K562 (cell line): ENCODE data around the gene GNA15. TPM values are rescaled to one million over a fixed set of nuclear protein-coding genes. Genes with fewer than 3 reads are reported as not detected.
A peak's percentile ranks its signal among the peaks of the same experiment; 100 is the strongest.

Experiments
- ADNP ChIP-seq: fragments of 200-800 bp; sonication (Bioruptor generic); IDR thresholded peaks from 2 replicates; pipeline ENCODE4 v1.6.1; 2016; ENCODE audit warnings: missing genetic modification characterization, missing compliant biosample characterization
- CBFA2T2 ChIP-seq: fragments of 450-650 bp; conservative IDR thresholded peaks from 2 replicates; pipeline ENCODE4 v1.6.1; 2017; ENCODE audit warnings: mild to moderate bottlenecking
- CC2D1A ChIP-seq: fragments of 450-650 bp; IDR thresholded peaks from 2 replicates; pipeline ENCODE4 v1.6.1; 2017; ENCODE audit warnings: mild to moderate bottlenecking
- DACH1 ChIP-seq: fragments of 450-650 bp; IDR thresholded peaks from 2 replicates; pipeline ENCODE4 v1.6.1; 2018; ENCODE audit not compliant: partially characterized antibody
- DMBX1 ChIP-seq: fragments of 250-450 bp; sonication (Bioruptor Pico); IDR thresholded peaks from 2 replicates; pipeline ENCODE4 v1.8.0; 2022; ENCODE audit warnings: inconsistent platforms, mild to moderate bottlenecking, moderate library complexity, borderline replicate concordance
- ESRRA ChIP-seq: fragments of 450-650 bp; IDR thresholded peaks from 2 replicates; pipeline ENCODE4 v1.6.1; 2014; ENCODE audit warnings: low read depth, mild to moderate bottlenecking, moderate library complexity, borderline replicate concordance
- ESRRB ChIP-seq: fragments of 250-450 bp; sonication (Bioruptor Pico); IDR thresholded peaks from 2 replicates; pipeline ENCODE4 v1.5.0; 2020; ENCODE audit warnings: mild to moderate bottlenecking, moderate library complexity, borderline replicate concordance
- FOSL1 ChIP-seq: fragments of 200-800 bp; sonication (Bioruptor generic); conservative IDR thresholded peaks from 2 replicates; pipeline ENCODE4 v1.6.1; 2016; ENCODE audit warnings: missing genetic modification characterization, missing compliant biosample characterization
- HDAC1 ChIP-seq, 2 experiments: fragments of 450-650 bp; IDR thresholded peaks; 2 replicates each; pipeline ENCODE4 v1.6.1; 2016 to 2017; ENCODE audit warnings: inconsistent platforms in 1 of 2, mild to moderate bottlenecking in 1 of 2, moderate library complexity in 1 of 2
- HDGF ChIP-seq: fragments of 450-650 bp; IDR thresholded peaks from 2 replicates; pipeline ENCODE4 v1.6.1; 2016
- JUND ChIP-seq, 2 experiments: IDR thresholded peaks; 2 replicates in 1 of 2; 3 replicates in 1 of 2; pipeline ENCODE4 v1.6.1; 2011; ENCODE audit warnings: borderline replicate concordance in 2 of 2, low read depth in 2 of 2, low read length in 2 of 2, improper control_type of control experiment in 1 of 2, missing biosample characterization in 1 of 2, missing genetic modification characterization in 1 of 2, missing genetic modification reagents in 1 of 2
- KDM1A ChIP-seq, 2 experiments: fragments of 450-650 bp; IDR thresholded peaks; 2 replicates each; pipeline ENCODE4 v1.6.1; 2016; ENCODE audit warnings: mild to moderate bottlenecking in 2 of 2
- KLF1 ChIP-seq: fragments of 450-650 bp; IDR thresholded peaks from 2 replicates; pipeline ENCODE4 v1.6.1; 2016; ENCODE audit warnings: missing genetic modification characterization, missing compliant biosample characterization
- PHF20 ChIP-seq: fragments of 450-650 bp; IDR thresholded peaks from 2 replicates; pipeline ENCODE4 v1.6.1; 2018; ENCODE audit not compliant: partially characterized antibody
- PRDM10 ChIP-seq: fragments of 450-650 bp; IDR thresholded peaks from 2 replicates; pipeline ENCODE4 v1.6.1; 2018; ENCODE audit not compliant: partially characterized antibody
- ZFP36 ChIP-seq: fragments of 150-350 bp; IDR thresholded peaks from 2 replicates; pipeline ENCODE4 v1.6.1; 2018; ENCODE audit warnings: low read length, low read depth; ENCODE audit not compliant: partially characterized antibody
- ZKSCAN1 ChIP-seq: fragments of 150-350 bp; IDR thresholded peaks from 2 replicates; pipeline ENCODE4 v1.6.1; 2016; ENCODE audit warnings: low read depth, low read length
- ZNF224 ChIP-seq: sonication (generic); formaldehyde crosslinking; IDR thresholded peaks from 2 replicates; pipeline ENCODE4 v1.8.0; 2022; ENCODE audit warnings: mild to moderate bottlenecking, missing genetic modification reagents
- ZNF609 ChIP-seq: sonication (generic); formaldehyde crosslinking; IDR thresholded peaks from 2 replicates; pipeline ENCODE4 v1.8.1; 2023; ENCODE audit warnings: missing genetic modification reagents, mild to moderate bottlenecking, borderline replicate concordance
- ZNF780A ChIP-seq: fragments of 250-450 bp; sonication (Bioruptor Pico); IDR thresholded peaks from 2 replicates; pipeline ENCODE4 v1.5.0; 2021; ENCODE audit warnings: mild to moderate bottlenecking
- polyA plus RNA-seq, 8 experiments: library from polyadenylated mRNA; depleted of rRNA in 4 of 8; stranded (reverse) in 5 of 8; unstranded in 3 of 8; fragments of >200 nt; fragmentation: Nextera tagmentation in 2 of 8; fragmentation: Illumina TruSeq in 1 of 8; extraction: Ambion mirVana in 2 of 8; extraction: Trizol in 1 of 8; gene quantifications; 2 replicates each; pipeline versions ENCODE4 v1.2.1 to v1.2.3, GENCODE V29; 2011 to 2014; ENCODE audit warnings: inconsistent platforms in 1 of 8, missing spikeins in 1 of 8
- total RNA-seq, 7 experiments: library from RNA; depleted of rRNA in 6 of 7; stranded (reverse); fragments of >200 nt in 6 of 7; fragmentation: Illumina TruSeq in 2 of 7; extraction: Trizol in 2 of 7; gene quantifications; 2 replicates each; pipeline versions ENCODE4 v1.2.1 to v1.2.3, GENCODE V29; 2011 to 2021; ENCODE audit warnings: low replicate concordance in 1 of 7

Gene GNA15
- total and polyA plus RNA-seq, 9 of the 15 experiments (the other 6 are each of a cell fraction or from before 2014, with no cell fraction given) = 0.03 to 0.24 (median 0.11) TPM; not detected in 1

- no peak for TF ChIP-seq ZNF609
- TF ChIP-seq CC2D1A = peak; percentile 75
- TF ChIP-seq DMBX1 (CRISPR knock-in tag) = 0 out of 2 replicates have a peak, but pooled peaks have one; percentile 56
- peak; percentile 92 for TF ChIP-seq ZKSCAN1
- peak; percentile 100 for TF ChIP-seq HDGF
- 0 out of 2 replicates have a peak, but pooled peaks have one; percentile 39 for TF ChIP-seq ESRRB (CRISPR knock-in tag)
- peak; percentile 94 for TF ChIP-seq PHF20
- TF ChIP-seq JUND (IDR thresholded peaks at IDR 0.05; ENCODE audit: borderline replicate concordance, low read depth, low read length) = no peak
- TF ChIP-seq JUND (tag; IDR thresholded peaks at IDR 0.05; ENCODE audit: borderline replicate concordance, low read depth, low read length) = no peak
- TF ChIP-seq HDAC1 (IDR thresholded peaks at IDR 0.05) = peak; percentile 92 to 99
- TF ChIP-seq KLF1 = no peak
- peak; percentile 75 for TF ChIP-seq ESRRA
- no peak for TF ChIP-seq ZNF224 (CRISPR knock-in tag)
- TF ChIP-seq ZFP36 = peak; percentile 100
- TF ChIP-seq FOSL1 (tag) = peak; percentile 44; the same call in 1 of the 2 replicates
- TF ChIP-seq ADNP (tag) = peak; percentile 99
- TF ChIP-seq ZNF780A = no peak
- peak; percentile 83 for TF ChIP-seq DACH1
- TF ChIP-seq PRDM10 = peak; percentile 36
- TF ChIP-seq KDM1A (IDR thresholded peaks at IDR 0.05) = peak; percentile 99
- peak; percentile 82 for TF ChIP-seq CBFA2T2
Measured at GRCh38 chr19:3183721-3184641, 48.1 kb downstream of the GNA15 start (continued).
